Measurements from ENCODE around the gene TTLL5.

DNA sequence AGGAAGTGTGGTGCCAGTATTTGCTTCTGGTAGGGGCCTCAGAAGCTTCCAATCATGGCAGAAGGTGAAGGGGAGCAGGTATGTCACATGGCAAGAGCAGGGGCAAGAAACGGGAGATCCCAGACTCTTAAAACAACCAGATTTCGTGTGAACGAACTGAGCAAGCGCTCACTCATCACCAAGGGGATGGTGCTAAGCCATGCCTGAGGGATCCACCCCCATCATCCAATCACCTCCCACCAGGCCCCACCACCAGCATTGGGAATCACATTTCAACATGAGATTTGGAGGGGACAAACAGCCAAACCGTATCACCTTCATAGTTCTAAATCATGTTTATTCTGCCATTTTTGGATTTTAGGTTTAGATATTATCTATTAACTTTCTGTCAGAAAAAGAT, 179.9 kb downstream of the TTLL5 start:
- TF ChIP-seq CTCF (IDR thresholded peaks at IDR 0.05; ENCODE audit: insufficient read depth, low read length) = no peak
- TF ChIP-seq POLR2AphosphoS5 (IDR thresholded peaks at IDR 0.05; ENCODE audit: low read depth) = no peak
- TF ChIP-seq, protein P1, sequence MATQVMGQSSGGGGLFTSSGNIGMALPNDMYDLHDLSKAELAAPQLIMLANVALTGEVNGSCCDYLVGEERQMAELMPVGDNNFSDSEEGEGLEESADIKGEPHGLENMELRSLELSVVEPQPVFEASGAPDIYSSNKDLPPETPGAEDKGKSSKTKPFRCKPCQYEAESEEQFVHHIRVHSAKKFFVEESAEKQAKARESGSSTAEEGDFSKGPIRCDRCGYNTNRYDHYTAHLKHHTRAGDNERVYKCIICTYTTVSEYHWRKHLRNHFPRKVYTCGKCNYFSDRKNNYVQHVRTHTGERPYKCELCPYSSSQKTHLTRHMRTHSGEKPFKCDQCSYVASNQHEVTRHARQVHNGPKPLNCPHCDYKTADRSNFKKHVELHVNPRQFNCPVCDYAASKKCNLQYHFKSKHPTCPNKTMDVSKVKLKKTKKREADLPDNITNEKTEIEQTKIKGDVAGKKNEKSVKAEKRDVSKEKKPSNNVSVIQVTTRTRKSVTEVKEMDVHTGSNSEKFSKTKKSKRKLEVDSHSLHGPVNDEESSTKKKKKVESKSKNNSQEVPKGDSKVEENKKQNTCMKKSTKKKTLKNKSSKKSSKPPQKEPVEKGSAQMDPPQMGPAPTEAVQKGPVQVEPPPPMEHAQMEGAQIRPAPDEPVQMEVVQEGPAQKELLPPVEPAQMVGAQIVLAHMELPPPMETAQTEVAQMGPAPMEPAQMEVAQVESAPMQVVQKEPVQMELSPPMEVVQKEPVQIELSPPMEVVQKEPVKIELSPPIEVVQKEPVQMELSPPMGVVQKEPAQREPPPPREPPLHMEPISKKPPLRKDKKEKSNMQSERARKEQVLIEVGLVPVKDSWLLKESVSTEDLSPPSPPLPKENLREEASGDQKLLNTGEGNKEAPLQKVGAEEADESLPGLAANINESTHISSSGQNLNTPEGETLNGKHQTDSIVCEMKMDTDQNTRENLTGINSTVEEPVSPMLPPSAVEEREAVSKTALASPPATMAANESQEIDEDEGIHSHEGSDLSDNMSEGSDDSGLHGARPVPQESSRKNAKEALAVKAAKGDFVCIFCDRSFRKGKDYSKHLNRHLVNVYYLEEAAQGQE (IDR thresholded peaks at IDR 0.05; ENCODE audit: insufficient replicate concordance, low read depth) = no peak
